HK-2 (cell line): ENCODE results near the gene TBC1D2B.

Source experiments
- DNase-seq: peaks from one replicate; pipeline ENCODE4 v3.0.0-alpha.2; 2018; ENCODE audit not compliant: unreplicated experiment

Gene TBC1D2B

GRCh38 chr15:78097667-78098066 lies 20.2 kb upstream of the TBC1D2B start:
- no peak for DNase-seq

GRCh38 chr15:78093242-78094020 lies 15.9 kb upstream of the TBC1D2B start:
- no peak for DNase-seq

- no peak for DNase-seq
Observed at GRCh38 chr15:78092261-78093041, 14.9 kb upstream of the TBC1D2B start, which contains the start of gene SH2D7. TSS of gene SH2D7 (plus strand) at chr15:78092561. CDS start at chr15:78092585, 24 bp downstream.

GRCh38 chr15:78090422-78091063 lies 13.0 kb upstream of the TBC1D2B start:
- no peak for DNase-seq

GRCh38 chr15:78088773-78089080 lies 11.2 kb upstream of the TBC1D2B start:
- DNase-seq, result no peak

- DNase-seq, result no peak
Observed at GRCh38 chr15:78087951-78088772, 10.7 kb upstream of the TBC1D2B start.

- DNase-seq, result no peak
Observed at GRCh38 chr15:78085928-78086327, 8.4 kb upstream of the TBC1D2B start.

GRCh38 chr15:78084449-78084750 lies 6.9 kb upstream of the TBC1D2B start:
- no peak for DNase-seq

- DNase-seq, result no peak
Observed at GRCh38 chr15:78083687-78084448, 6.4 kb upstream of the TBC1D2B start.

- no peak for DNase-seq
Observed at GRCh38 chr15:78083186-78083585, 5.7 kb upstream of the TBC1D2B start.

GRCh38 chr15:78082743-78083110 lies 5.2 kb upstream of the TBC1D2B start:
- no peak for DNase-seq

- DNase-seq, result no peak
Observed at GRCh38 chr15:78082106-78082742, 4.7 kb upstream of the TBC1D2B start.

- DNase-seq, result no peak
Observed at GRCh38 chr15:78080088-78080460, 2.6 kb upstream of the TBC1D2B start.

- DNase-seq, result no peak
Observed at GRCh38 chr15:78079298-78080087, 2.0 kb upstream of the TBC1D2B start.

- no peak for DNase-seq
Observed at GRCh38 chr15:78077871-78078210, 330 bp upstream of the TBC1D2B start.

GRCh38 chr15:78076231-78077052 lies 1.1 kb downstream of the TBC1D2B start:
- DNase-seq, result no peak

- no peak for DNase-seq
Observed at GRCh38 chr15:78075490-78076230, 1.9 kb downstream of the TBC1D2B start.

- no peak for DNase-seq
Observed at GRCh38 chr15:78073046-78073787, 4.3 kb downstream of the TBC1D2B start.
